Esophagus squamous epithelium (tissue), 5 donors: ENCODE measurements around the gene MYH8. TPM values are rescaled to one million over a fixed set of nuclear protein-coding genes. Genes with fewer than 3 reads are reported as not detected.

Experiments
- DNase-seq: peaks from one replicate; lab custom pipeline; 2025; lab: John Stamatoyannopoulos, UW
- H3K27ac ChIP-seq, 4 donors: fragments of 200-600 bp; sonication (generic); one replicate each; pipeline ENCODE4 v1.5.1; 2016 to 2019; ENCODE audit warnings: mild to moderate bottlenecking in 1 of 4
- H3K27me3 ChIP-seq, 4 donors: fragments of 200-600 bp; sonication (generic); 1 replicate in 3 of 4; 2 replicates in 1 of 4; pipeline versions ENCODE4 v1.5.1 to v1.6.0; 2017 to 2021; ENCODE audit warnings: antibody characterized with exemption in 1 of 4
- H3K36me3 ChIP-seq, 3 donors: fragments of 200-600 bp; sonication (generic); one replicate each; pipeline ENCODE4 v1.5.1; 2016 to 2019
- H3K4me1 ChIP-seq, 3 donors: fragments of 200-600 bp; sonication (generic); one replicate each; pipeline ENCODE4 v1.5.1; 2017 to 2019
- H3K4me3 ChIP-seq, 4 donors: fragments of 200-600 bp; sonication (generic); 1 replicate in 3 of 4; 2 replicates in 1 of 4; pipeline ENCODE4 v1.5.1; 2016 to 2019; ENCODE audit warnings: mild to moderate bottlenecking in 2 of 4, moderate library complexity in 1 of 4
- H3K9me3 ChIP-seq, 3 donors: fragments of 200-600 bp; sonication (generic); one replicate each; pipeline ENCODE4 v1.5.1; 2016 to 2019
- POLR2A ChIP-seq, 4 donors: fragments of 450-650 bp; IDR thresholded peaks; one replicate each; pipeline ENCODE4 v1.6.1; 2017; ENCODE audit warnings: antibody characterized with exemption in 4 of 4, mild to moderate bottlenecking in 4 of 4, moderate library complexity in 3 of 4
- whole genome bisulfite sequencing, 2 donors: methylation state at CpG; one replicate each; pipeline ENCODE4 v1.1.5; 2018; 5-methylcytosine and 5-hydroxymethylcytosine counted together
- intact Hi-C: fragments of 100-400 bp; cut with DNase I; formaldehyde crosslinking; loops from one replicate; pipeline ENCODE4 v1.15.0; 2022
- total RNA-seq, 4 donors: library from RNA; depleted of rRNA; stranded (reverse); fragments of >200 nt; gene quantifications; one replicate each; pipeline ENCODE4 v1.1.0, GENCODE V29; 2016
- TF ChIP-seq, protein P1 (sequence below), 6 experiments: fragments of 450-650 bp in 4 of 6; fragments of 200-600 bp in 2 of 6; sonication (generic) in 2 of 6; IDR thresholded peaks; one replicate each; pipeline ENCODE4 v1.5.1; 2016 to 2019; ENCODE audit warnings: antibody characterized with exemption in 6 of 6, mild to moderate bottlenecking in 4 of 6, moderate library complexity in 4 of 6
- donor health status: DM: yes; HTN: yes; CAD: no.

Gene MYH8
- total RNA-seq, 4 donors from 2014 or later, result not detected

DNA sequence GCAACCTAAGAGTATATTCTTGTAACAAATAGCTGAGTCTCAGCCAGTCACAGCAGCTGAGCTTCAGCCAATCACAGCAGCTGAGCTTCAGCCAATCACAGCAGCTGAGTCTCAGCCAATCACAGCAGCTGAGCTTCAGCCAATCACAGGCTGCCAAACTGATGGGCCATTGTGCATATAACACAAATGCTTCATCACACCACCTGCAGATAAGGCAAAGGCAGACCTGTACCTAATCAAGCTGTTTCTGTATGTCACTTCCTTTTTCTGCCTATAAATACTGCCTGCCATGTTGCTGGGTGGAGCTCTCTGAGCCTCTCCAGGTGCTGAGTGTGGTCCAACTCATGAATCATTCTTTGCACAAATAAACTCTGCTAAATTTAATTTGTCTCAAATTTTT lies 68.9 kb downstream of the MYH8 start:
- no peaks in the 10 kb centered on the region for H3K27me3 ChIP-seq
- no peak for TF ChIP-seq POLR2A (IDR thresholded peaks at IDR 0.05)
- TF ChIP-seq, protein P1, sequence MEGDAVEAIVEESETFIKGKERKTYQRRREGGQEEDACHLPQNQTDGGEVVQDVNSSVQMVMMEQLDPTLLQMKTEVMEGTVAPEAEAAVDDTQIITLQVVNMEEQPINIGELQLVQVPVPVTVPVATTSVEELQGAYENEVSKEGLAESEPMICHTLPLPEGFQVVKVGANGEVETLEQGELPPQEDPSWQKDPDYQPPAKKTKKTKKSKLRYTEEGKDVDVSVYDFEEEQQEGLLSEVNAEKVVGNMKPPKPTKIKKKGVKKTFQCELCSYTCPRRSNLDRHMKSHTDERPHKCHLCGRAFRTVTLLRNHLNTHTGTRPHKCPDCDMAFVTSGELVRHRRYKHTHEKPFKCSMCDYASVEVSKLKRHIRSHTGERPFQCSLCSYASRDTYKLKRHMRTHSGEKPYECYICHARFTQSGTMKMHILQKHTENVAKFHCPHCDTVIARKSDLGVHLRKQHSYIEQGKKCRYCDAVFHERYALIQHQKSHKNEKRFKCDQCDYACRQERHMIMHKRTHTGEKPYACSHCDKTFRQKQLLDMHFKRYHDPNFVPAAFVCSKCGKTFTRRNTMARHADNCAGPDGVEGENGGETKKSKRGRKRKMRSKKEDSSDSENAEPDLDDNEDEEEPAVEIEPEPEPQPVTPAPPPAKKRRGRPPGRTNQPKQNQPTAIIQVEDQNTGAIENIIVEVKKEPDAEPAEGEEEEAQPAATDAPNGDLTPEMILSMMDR (IDR thresholded peaks at IDR 0.05), result no peak
- H3K36me3 ChIP-seq, result no peaks in the 10 kb centered on the region
- no peaks in the 10 kb centered on the region for H3K4me1 ChIP-seq
- no peak overlapping the region for H3K4me3 ChIP-seq
- no peaks in the 10 kb centered on the region for H3K9me3 ChIP-seq
- H3K27ac ChIP-seq, result no peak overlapping the region
- intact Hi-C loops, result no loop called here
- no peak for DNase-seq

DNA sequence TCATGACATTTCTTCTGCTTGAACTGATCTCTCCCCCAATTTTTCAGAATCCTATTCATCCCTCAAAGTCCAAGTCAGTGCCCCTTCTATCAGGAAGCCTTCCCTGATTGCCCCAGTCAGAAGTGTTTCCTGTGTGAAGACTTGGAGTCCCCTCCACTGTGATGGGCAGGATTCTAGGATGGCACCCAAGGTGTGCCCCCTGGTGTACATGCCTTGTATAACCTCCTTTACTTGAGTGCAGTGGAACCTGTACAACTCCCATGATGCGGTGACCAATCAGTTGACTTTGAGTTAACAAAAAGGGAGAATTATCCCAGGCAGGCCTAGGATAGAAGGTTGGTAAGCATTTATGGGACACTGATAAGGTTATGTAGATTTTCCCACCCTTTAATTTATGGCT lies 72.3 kb downstream of the MYH8 start:
- 90 to 93% methylated on average over 1 of the region's 1 CpG for WGBS, 2 donors
- DNase-seq, result no peak
- no peaks in the 10 kb centered on the region for H3K27me3 ChIP-seq
- H3K27ac ChIP-seq, result no peak overlapping the region
- H3K4me3 ChIP-seq, result no peak overlapping the region
- no peaks in the 10 kb centered on the region for H3K9me3 ChIP-seq
- no peaks in the 10 kb centered on the region for H3K36me3 ChIP-seq
- intact Hi-C loops, result no loop called here
- H3K4me1 ChIP-seq, result no peaks in the 10 kb centered on the region
- TF ChIP-seq, protein P1 (IDR thresholded peaks at IDR 0.05), result peak in 1 of 6 experiments; percentile 31
- no peak for TF ChIP-seq POLR2A (IDR thresholded peaks at IDR 0.05)

DNA sequence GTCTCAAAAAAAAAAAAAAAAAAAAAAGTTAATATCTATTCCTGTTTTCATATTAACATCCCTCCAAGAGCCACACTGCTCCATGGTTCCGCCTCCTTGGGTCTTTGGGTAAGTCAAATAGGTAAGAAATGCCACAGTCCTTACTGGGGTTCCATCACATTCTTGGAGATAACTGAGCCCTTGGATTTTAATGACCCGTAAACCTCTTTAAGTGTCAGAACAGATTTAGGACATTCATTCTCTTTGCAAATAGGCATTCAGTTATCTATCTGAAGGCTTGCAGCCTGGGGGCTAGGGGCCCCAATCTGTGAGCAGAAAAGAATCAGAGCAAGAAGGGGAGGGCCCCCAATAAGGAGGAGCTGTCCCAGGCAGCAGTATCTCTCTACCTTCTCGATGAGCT lies 76.9 kb downstream of the MYH8 start:
- no peak overlapping the region for H3K4me3 ChIP-seq
- WGBS, 2 donors, result 79 to 97% methylated on average over 2 to 3 of the region's 3 CpGs
- no peaks in the 10 kb centered on the region for H3K4me1 ChIP-seq
- intact Hi-C loops, result no loop called here
- H3K27ac ChIP-seq, result no peak overlapping the region
- no peaks in the 10 kb centered on the region for H3K9me3 ChIP-seq
- no peak for DNase-seq
- H3K36me3 ChIP-seq, result no peaks in the 10 kb centered on the region
- no peaks in the 10 kb centered on the region for H3K27me3 ChIP-seq
- TF ChIP-seq, protein P1 (IDR thresholded peaks at IDR 0.05), result no peak
- no peak for TF ChIP-seq POLR2A (IDR thresholded peaks at IDR 0.05)

Other genes with a start within 250 kb of the MYH8 start
- gene GAS7, start 223.3 kb downstream of the MYH8 start, total RNA-seq, result 10 to 100 TPM; 16.8 to 39.1 (median 30.1) TPM
- gene MYH13, start 48.9 kb downstream of the MYH8 start, total RNA-seq, result under 1 TPM in 1 of 4 donors, not detected in 3; 0.18 TPM
- gene MYH4, start 47.6 kb upstream of the MYH8 start, total RNA-seq, result not detected
- gene MYH1, start 96.6 kb upstream of the MYH8 start, total RNA-seq, result not detected
- not detected for gene MYH2, start 127.7 kb upstream of the MYH8 start, total RNA-seq
- 1 to 10 TPM in 2 of 4 donors, under 1 TPM in 1, not detected in 1; 0.64 to 1.6 (median 1.5) TPM for gene MYH3, start 235.4 kb upstream of the MYH8 start, total RNA-seq